K562 (cell line): ENCODE data around the gene MTMR12. TPM values are rescaled to one million over a fixed set of nuclear protein-coding genes. Genes with fewer than 3 reads are reported as not detected.
A peak's percentile ranks its signal among the peaks of the same experiment; 100 is the strongest.

Source experiments
- ATAC-seq: fragments of 200-7000 bp; cut with Tn5 transposase; 3 replicates; pipeline ENCODE4 v1.9.1; 2020; ENCODE audit warnings: moderate library complexity
- BruUV-seq: library from RNA; stranded (reverse); fragments of 400-500 nt; replicated peaks from 2 replicates; lab custom pipeline; 2021; lab: Mats Ljungman, UMichigan
- CTCF ChIA-PET: fragments of 300-600 bp; formaldehyde crosslinking; extraction: SDS; loops from one replicate; lab custom pipeline; 2021; ENCODE audit warnings: low intra/inter-chr PET ratio; lab: Yijun Ruan, JAX
- POLR2A ChIA-PET: fragments of 300-600, 350-650 bp; sonication (Branson Sonifier 250); formaldehyde crosslinking; extraction: SDS; loops from one replicate; lab custom pipeline; 2021; ENCODE audit warnings: antibody characterized with exemption, inconsistent platforms; lab: Yijun Ruan, JAX
- DNase-seq, 4 experiments: peaks; one replicate each; pipeline versions ENCODE4 v3.0.0 to v3.0.0-alpha.2; 2011 to 2018; ENCODE audit warnings: low spot score in 3 of 4, mixed read lengths in 3 of 4; ENCODE audit errors: extremely low read depth in 1 of 4
- FAIRE-seq: peaks from 2 replicates; lab custom pipeline; 2011; peaks lifted over from hg19 to GRCh38; lab: Jason Lieb, UNC
- H2AFZ ChIP-seq: 2 replicates; pipeline ENCODE4 v1.6.0; 2011; ENCODE audit warnings: low read depth, low read length, control low read depth, inconsistent platforms
- H3K27ac ChIP-seq: fragments of 200-600 bp; 3 replicates; pipeline ENCODE4 v1.8.0; 2011; ENCODE audit warnings: low read depth, mild to moderate bottlenecking, control low read depth, inconsistent platforms, low read length, moderate library complexity, mixed read lengths; ENCODE audit errors: extremely low read depth
- H3K27me3 ChIP-seq, 2 experiments: fragments of 300-600 bp in 1 of 2; 2 replicates in 1 of 2; 3 replicates in 1 of 2; pipeline versions ENCODE4 v1.6.0 to v1.8.0; 2011; ENCODE audit warnings: inconsistent platforms in 2 of 2, low read length in 2 of 2, mild to moderate bottlenecking in 1 of 2, mixed read lengths in 1 of 2, moderate library complexity in 1 of 2; ENCODE audit not compliant: control insufficient read depth in 2 of 2, insufficient read depth in 2 of 2
- H3K36me3 ChIP-seq: fragments of 300-600 bp; 3 replicates; pipeline ENCODE4 v1.8.0; 2011; ENCODE audit warnings: mild to moderate bottlenecking, low read length, inconsistent platforms; ENCODE audit not compliant: control insufficient read depth, insufficient read depth
- H3K4me1 ChIP-seq, 2 experiments: fragments of 200-600 bp in 1 of 2; replicated peaks in 1 of 2; 2 replicates in 1 of 2; 3 replicates in 1 of 2; pipeline versions ENCODE4 v1.5.1 to v1.8.0; 2011; ENCODE audit warnings: inconsistent platforms in 2 of 2, low read length in 2 of 2, mild to moderate bottlenecking in 1 of 2, mixed read lengths in 1 of 2, moderate library complexity in 1 of 2; ENCODE audit not compliant: control insufficient read depth in 2 of 2, insufficient read depth in 2 of 2
- H3K4me2 ChIP-seq: 2 replicates; pipeline ENCODE4 v1.6.1; 2011; ENCODE audit warnings: low read length, control low read depth, inconsistent platforms, mixed read lengths; ENCODE audit not compliant: insufficient read depth
- H3K4me3 ChIP-seq: fragments of 200-600 bp; sonication (generic), shearing (Covaris generic); 2 replicates; pipeline ENCODE4 v1.5.1; 2016; ENCODE audit warnings: control low read depth, inconsistent platforms
- H3K79me2 ChIP-seq: fragments of 200-600 bp; 3 replicates; pipeline ENCODE4 v1.8.0; 2011; ENCODE audit warnings: low read length, inconsistent platforms; ENCODE audit not compliant: control insufficient read depth, insufficient read depth
- H3K9ac ChIP-seq, 2 experiments: 2 replicates each; pipeline versions ENCODE4 v1.6.0 to v1.6.1; 2011; ENCODE audit warnings: low read depth in 2 of 2, low read length in 2 of 2, control low read depth in 1 of 2, inconsistent platforms in 1 of 2, mild to moderate bottlenecking in 1 of 2, mixed read lengths in 1 of 2; ENCODE audit not compliant: insufficient read depth in 1 of 2
- H3K9me1 ChIP-seq: one replicate; pipeline ENCODE4 v1.6.0; 2011; ENCODE audit warnings: inconsistent platforms, mild to moderate bottlenecking, low read length, moderate library complexity; ENCODE audit not compliant: control insufficient read depth, insufficient read depth
- H3K9me3 ChIP-seq: replicated peaks from 2 replicates; pipeline ENCODE4 v1.5.1; 2011; ENCODE audit warnings: low read depth, low read length, inconsistent platforms; ENCODE audit not compliant: control insufficient read depth, insufficient read depth
- H4K20me1 ChIP-seq: replicated peaks from 2 replicates; pipeline ENCODE4 v1.6.1; 2011; ENCODE audit warnings: low read length, inconsistent platforms, mixed read lengths; ENCODE audit not compliant: control insufficient read depth, insufficient read depth
- HSF4 ChIP-seq: fragments of 250-450 bp; sonication (Bioruptor Pico); IDR thresholded peaks from 2 replicates; pipeline ENCODE4 v2.1.2; 2022; ENCODE audit warnings: mild to moderate bottlenecking, moderate library complexity, borderline replicate concordance
- ZC3H4 ChIP-seq: sonication (generic); formaldehyde crosslinking; IDR thresholded peaks from 2 replicates; pipeline ENCODE4 v1.9.0; 2021; ENCODE audit warnings: missing genetic modification reagents, borderline replicate concordance
- WGBS: fragments of 100-300 bp; shearing (Covaris generic); methylation state at CpG from one replicate; pipeline ENCODE4 v1.1.6; 2016; ENCODE audit warnings: low coverage, mixed read lengths; ENCODE audit not compliant: insufficient coverage; ENCODE audit errors: missing lambda C conversion rate; 5-methylcytosine and 5-hydroxymethylcytosine counted together
- in situ Hi-C: fragments of 300-500 bp; cut with MboI; formaldehyde crosslinking; loops from 4 replicates; pipeline ENCODE4 v1.15.0; 2018; ENCODE audit warnings: inconsistent platforms, mixed read lengths
- intact Hi-C: fragments of 100-400 bp; cut with micrococcal nuclease; formaldehyde crosslinking; loops from 2 replicates; pipeline ENCODE4 v1.14.2; 2022
- polyA plus RNA-seq, 8 experiments: library from polyadenylated mRNA; depleted of rRNA in 4 of 8; stranded (reverse) in 5 of 8; unstranded in 3 of 8; fragments of >200 nt; fragmentation: Nextera tagmentation in 2 of 8; fragmentation: Illumina TruSeq in 1 of 8; extraction: Ambion mirVana in 2 of 8; extraction: Trizol in 1 of 8; gene quantifications; 2 replicates each; pipeline versions ENCODE4 v1.2.1 to v1.2.3, GENCODE V29; 2011 to 2014; ENCODE audit warnings: inconsistent platforms in 1 of 8, missing spikeins in 1 of 8
- total RNA-seq, 7 experiments: library from RNA; depleted of rRNA in 6 of 7; stranded (reverse); fragments of >200 nt in 6 of 7; fragmentation: Illumina TruSeq in 2 of 7; extraction: Trizol in 2 of 7; gene quantifications; 2 replicates each; pipeline versions ENCODE4 v1.2.1 to v1.2.3, GENCODE V29; 2011 to 2021; ENCODE audit warnings: low replicate concordance in 1 of 7
- TF ChIP-seq, protein P1 (sequence below): sonication (generic); formaldehyde crosslinking; IDR thresholded peaks from 2 replicates; pipeline ENCODE4 v1.8.0; 2023; ENCODE audit warnings: mild to moderate bottlenecking, missing genetic modification reagents

Gene MTMR12
- total and polyA plus RNA-seq, 9 of the 15 experiments (the other 6 are each of a cell fraction or from before 2014, with no cell fraction given), result 4.0 to 28.7 (median 17.1) TPM

- ChIA-PET POLR2A (no interaction called here), CTCF (no interaction called here)
- H3K4me1 ChIP-seq, result peaks cover 3 to 36% of the 10 kb centered on the region in 2 experiments; a peak in 3 of 5 replicates
- no peak overlapping the region for H3K4me3 ChIP-seq
- ATAC-seq, result no peak
- no peak for FAIRE-seq
- no peak overlapping the region for H2AFZ ChIP-seq
- H3K9me3 ChIP-seq, result peaks cover 3% of the 10 kb centered on the region; the same call in 1 of the 2 replicates
- whole genome bisulfite sequencing, result 80% methylated on average over 7 of the region's 7 CpGs
- TF ChIP-seq HSF4 (CRISPR knock-in tag), result no peak
- TF ChIP-seq, protein P1, sequence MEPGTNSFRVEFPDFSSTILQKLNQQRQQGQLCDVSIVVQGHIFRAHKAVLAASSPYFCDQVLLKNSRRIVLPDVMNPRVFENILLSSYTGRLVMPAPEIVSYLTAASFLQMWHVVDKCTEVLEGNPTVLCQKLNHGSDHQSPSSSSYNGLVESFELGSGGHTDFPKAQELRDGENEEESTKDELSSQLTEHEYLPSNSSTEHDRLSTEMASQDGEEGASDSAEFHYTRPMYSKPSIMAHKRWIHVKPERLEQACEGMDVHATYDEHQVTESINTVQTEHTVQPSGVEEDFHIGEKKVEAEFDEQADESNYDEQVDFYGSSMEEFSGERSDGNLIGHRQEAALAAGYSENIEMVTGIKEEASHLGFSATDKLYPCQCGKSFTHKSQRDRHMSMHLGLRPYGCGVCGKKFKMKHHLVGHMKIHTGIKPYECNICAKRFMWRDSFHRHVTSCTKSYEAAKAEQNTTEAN (CRISPR knock-in tag), result no peak
- TF ChIP-seq ZC3H4 (CRISPR knock-in tag), result no peak
- no peak overlapping the region for H3K27ac ChIP-seq
- no peaks in the 10 kb centered on the region for H4K20me1 ChIP-seq
- no peaks in the 10 kb centered on the region for H3K36me3 ChIP-seq
- no peak for DNase-seq
- BruUV-seq, result no TSS peak
- H3K27me3 ChIP-seq, result no peaks in the 10 kb centered on the region
- peak overlapping the region in 1 of 2 experiments; percentile 47; a peak in 1 of 4 replicates for H3K9ac ChIP-seq
- no peak overlapping the region for H3K4me2 ChIP-seq
- intact Hi-C loops, result no loop called here
- in situ Hi-C loops, result no loop called here
- peaks cover 5% of the 10 kb centered on the region for H3K79me2 ChIP-seq
- H3K9me1 ChIP-seq, result no peaks in the 10 kb centered on the region
These were observed 4.3 kb upstream of the MTMR12 start for GRCh38 chr5:32317041-32317440.
